CD4-positive, alpha-beta T cell treated with Interleukin-1 beta for 1 hour (primary cell): Measurements from ENCODE around the gene PEPD.

Experiments
- DNase-seq, 2 donors: peaks; one replicate each; pipeline ENCODE4 v3.0.0-alpha.2; 2020 to 2022

The PEPD gene

DNA sequence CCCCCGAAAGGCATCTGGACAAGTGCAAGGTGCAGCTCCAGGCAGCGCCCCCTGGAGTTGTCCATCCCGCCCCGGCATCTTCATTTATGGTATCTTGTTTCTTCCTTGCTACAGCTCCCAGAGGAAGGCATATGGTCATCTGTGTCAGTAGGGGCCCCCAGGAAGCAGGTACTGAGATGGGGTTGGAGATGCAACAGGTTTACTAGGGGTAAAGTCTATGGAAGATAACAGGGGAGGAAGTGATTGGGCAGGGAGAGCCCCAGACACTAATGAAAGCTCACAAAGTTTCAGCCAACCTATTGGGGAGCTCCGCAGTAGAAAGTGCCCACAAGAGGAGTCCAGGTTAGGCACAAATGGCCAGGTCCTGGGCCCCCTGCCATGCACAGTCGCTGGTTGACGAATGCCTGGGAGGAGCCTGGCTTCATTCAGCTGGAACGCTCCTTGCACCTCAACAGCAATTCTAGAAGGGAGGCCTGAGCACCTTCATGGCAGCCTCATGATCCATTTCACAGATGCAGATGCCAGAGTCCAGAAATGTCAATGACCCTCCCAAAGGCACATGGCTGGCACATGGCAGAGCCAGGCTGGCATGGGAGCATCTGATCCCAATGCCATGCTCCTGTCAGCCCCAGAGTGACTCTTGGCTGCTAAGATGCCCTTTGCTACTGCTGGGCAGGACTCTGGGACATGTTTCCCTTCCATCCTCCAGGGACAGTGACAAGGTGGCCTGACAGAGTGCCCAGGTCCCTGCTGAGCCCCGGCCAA lies 23.8 kb upstream of the PEPD start:
- no peak for DNase-seq

DNA sequence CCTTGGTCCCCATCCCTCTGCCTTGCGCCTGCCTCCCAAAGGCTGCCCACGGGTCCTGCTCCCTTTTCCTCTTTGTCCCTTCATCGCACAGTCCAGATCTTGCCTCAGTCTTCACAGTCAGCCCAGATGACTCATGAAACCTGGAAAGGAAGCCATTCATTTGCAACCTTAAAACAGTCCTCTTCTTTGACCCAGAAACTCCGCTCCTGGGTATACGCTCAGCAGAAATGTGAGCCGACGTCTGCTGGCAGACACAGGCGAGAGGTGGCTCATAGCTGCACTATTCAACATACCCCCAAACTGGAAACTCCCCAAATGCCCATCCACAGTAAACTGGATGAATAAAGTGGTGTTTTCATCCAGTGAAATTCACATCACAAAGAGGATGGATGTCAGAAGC lies 13.6 kb upstream of the PEPD start:
- no peak for DNase-seq

DNA sequence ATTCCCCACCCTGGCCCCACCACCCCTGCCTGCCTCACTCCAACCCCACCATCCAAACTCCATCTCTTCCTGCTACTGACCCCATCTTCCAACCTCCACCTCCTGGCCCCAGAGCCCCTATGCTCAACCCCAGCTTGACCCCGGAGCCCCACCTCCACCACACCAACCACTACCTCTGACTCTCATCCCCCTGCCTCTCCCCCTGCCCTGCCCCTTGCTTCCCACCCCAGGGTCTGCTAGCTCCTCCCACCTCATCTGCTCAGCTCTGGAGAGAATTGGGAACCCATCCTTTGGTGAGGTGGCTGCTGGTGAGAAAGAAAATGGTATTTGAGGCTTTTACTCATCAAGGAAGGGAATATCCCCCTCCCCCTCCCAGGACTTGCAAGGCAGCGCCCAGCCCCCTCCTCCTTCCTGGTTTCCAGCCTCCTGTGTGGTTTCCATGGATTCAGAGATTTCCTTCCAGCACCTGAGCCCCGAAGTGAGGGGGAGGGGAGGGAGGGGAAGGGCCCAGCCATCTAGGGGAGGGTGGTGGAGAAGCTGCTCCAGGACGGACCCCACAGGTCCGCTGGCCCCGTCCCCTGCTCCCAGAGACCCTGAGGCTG lies 11.4 kb upstream of the PEPD start:
- no peak for DNase-seq

DNA sequence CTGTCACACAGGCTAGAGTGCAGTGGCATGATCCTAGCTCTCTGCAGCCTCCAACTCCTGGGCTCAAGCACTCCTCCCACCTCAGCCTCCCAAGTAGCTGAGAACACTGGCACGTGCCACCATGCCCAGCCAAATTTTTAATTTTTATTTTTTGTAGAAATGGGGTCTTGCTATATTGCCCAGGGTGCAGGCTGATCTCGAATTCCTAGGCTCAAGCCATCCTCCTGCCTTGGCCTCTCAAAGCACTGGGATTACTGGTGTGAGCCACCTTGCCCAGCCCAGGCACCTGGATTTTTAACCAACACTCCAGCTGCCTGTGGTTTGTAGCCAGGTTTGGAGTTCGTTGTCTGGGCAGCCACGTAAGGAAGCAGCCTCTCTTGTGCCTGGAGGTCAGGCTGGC lies 9.3 kb upstream of the PEPD start:
- DNase-seq = no peak

GRCh38 chr19:33530296-33530695 lies 8.7 kb upstream of the PEPD start:
- DNase-seq = no peak

DNA sequence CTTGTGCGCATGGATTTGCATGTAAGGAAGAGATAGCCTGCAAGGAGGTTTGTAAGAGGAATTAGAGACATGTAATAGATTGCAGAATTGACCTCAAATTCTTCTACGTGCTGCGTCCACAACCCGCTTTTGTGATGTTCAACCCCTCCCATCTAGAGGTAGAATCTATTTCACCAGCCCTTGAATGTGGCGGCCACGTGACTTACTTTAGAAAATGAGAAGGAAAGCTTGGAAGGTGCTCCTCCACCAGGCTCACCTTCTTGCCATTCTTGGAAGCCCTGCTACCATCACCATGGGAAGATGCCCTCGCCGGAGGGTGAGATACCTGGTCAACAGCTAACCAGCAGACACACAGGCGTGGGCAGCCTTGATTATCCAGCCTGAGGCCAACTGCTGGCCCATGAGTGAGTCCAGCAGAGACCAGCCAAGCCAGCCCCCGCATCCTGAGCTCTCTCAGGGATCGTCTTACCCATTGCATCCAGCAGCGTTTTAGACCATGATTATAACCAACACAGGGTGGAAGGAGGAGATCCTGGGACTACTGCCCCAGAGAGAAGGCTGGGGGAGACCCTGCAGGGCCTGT lies 7.6 kb upstream of the PEPD start:
- no peak for DNase-seq

- no peak for DNase-seq
These were observed 6.8 kb upstream of the PEPD start for GRCh38 chr19:33528404-33528803.

DNA sequence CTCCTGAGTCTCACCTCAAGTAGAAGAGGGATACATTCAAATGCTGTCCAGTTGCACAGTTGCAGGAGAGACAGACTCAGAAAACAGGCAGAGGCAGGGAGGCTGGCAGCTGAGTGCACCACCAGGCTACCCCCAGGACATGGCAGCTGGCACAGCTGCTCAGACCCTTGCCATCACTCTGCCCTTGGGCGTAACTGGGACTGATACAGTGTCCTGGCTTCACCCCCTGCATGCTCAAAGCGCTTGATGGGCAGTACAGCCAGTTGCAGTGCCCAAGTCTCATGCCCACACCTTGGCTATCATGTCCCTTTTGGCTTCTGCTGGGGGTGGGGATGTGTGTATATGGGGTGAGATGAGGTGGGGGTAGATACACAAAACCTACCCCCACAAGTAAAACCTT lies 5.5 kb upstream of the PEPD start:
- no peak for DNase-seq

GRCh38 chr19:33524024-33524664 lies 2.6 kb upstream of the PEPD start:
- no peak for DNase-seq

DNA sequence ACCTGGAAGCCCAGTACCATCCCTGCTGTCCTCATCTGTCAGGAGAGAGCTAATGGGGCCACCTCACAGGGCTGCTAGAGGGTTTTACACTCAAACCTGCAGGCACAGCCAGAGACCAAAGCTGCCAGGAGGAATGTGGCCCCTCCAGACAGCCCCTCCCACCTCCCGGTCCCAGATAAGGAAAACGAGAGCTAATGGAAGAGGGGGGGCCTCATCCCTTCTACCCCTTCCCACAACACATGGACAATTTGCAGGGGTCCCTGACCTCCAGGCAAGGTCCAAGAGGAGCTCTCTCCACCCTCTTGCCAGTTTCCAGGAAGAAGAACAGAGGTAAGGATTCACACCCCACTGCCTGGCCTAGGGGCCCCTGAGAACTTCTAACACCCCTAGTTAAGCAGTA lies 1.6 kb upstream of the PEPD start:
- no peak for DNase-seq

- DNase-seq = no peak
These were observed 726 bp upstream of the PEPD start for GRCh38 chr19:33522371-33522662.

- no peak for DNase-seq
These were observed 629 bp downstream of the PEPD start for GRCh38 chr19:33520844-33521479.

DNA sequence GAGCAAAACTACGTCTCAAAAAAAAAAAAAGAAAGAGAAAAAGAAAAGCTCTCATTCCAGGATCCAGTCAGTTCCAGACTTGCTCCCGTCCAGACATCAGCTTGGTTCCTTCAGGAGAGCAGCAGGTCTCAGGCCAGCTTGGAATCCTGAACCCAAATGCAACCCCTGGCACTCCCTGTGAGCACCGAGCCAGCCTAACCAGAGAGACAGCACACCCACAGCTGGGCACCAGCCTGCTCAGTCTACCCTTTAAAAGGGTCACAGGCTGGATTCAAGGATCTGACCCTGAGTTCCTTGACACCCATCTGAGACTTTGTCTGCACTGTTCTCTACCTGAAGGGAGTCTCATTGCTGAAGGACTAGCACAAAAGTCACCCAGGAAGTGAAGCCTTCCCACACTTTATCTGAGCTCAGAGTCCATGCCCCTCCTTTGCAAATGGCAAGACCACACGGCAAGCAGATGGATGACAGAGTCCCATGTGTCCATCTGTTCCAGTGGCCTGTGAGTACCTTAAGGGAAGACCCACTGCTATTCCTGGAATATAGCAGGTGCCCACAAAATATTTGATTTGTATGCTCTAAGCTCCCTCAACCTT lies 1.4 kb downstream of the PEPD start:
- no peak for DNase-seq

DNA sequence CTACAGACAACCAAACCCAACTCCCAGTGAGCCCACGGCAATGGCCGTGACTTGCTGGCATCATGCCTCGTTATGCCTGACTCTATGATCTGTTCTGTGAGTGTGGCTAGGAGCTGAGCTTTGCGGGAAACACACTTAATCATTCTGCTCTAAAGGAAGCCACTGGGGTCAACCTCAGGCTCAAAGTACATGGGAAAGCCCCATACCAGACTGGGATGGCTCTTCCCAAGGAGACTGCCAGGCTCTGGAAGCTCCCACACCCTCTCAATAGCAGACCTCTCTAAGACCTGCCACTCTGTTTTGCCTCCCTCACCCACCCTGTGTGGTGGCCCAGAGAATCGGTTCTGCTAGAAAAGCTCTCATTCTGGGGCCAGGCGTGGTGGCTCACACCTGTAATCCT lies 2.2 kb downstream of the PEPD start:
- no peak for DNase-seq

- no peak for DNase-seq
These were observed 3.0 kb downstream of the PEPD start for GRCh38 chr19:33518541-33518940.

DNA sequence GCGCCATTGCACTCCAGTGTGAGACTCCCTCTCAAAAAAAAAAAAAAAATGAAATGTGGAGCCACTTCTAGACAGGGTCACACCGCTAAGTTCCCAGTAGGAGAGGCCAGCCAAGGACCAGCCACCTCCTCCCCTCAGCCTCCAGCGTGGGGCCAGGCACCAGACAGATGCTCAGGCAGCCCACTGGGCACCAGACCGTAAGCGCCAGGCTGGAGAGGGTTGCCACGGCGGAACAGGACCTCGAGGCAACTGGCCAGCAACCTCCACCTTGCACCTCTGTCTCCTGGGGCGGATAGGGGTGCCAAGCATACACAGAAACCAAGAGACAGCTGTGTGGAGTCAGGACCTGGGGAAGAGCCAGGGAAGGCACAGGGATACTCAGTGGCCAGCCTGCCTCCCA lies 3.7 kb downstream of the PEPD start:
- no peak for DNase-seq

- DNase-seq = no peak
These were observed 5.7 kb downstream of the PEPD start for GRCh38 chr19:33515921-33516320.

DNA sequence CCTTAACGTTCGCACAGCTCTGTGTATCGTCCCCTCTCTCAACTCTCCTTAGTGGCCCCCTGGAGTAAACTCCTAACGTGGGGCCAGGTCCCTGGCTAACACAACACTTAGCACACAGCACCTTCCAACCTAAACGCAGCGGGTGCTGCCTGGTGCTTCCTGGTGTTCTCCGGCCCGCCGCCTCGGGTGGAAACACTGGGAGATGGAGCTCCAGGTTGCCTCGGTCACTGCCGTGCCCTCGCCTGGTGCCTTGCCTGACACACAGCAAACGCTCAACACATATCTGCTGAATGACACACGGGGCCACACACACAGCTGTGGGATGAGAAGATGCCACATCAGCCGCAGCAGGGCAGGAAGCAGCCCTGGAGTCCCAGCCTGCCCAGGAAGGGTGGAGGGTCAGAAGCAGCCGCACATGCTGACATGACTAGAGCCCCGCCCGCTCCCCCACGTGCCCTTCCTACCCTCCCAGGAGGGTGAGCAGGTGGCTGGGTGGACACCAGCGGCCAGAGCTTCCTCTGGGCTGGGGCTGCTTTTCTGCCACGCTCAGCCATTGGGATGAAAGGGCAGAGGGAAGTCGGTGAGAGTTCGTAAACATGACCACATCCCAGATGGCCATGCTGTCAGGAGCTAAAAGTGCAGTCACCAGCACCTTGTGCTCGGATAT lies 6.6 kb downstream of the PEPD start:
- DNase-seq = no peak

- no peak for DNase-seq
These were observed 8.2 kb downstream of the PEPD start for GRCh38 chr19:33513424-33513823.

GRCh38 chr19:33512580-33513137 lies 8.9 kb downstream of the PEPD start:
- DNase-seq = no peak

DNA sequence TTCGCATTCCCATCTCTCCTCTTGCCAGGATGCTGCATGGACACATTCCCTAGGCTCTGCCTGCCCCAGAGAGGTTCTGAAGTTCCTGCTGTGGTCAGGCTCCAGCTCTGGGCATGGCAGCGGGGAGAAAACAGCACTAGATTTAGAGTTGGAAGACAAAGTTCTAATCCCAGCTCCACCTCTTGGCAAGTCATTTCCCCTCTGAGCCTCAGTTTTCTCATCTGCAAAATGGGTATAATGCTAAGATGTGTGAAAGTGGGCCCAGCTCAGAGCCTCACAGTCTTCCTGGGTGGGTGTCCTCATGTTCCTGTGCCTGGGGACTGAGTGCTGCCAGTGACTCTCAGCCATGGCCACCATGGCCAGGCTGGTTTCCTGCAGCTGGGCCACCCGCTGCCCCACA lies 9.6 kb downstream of the PEPD start:
- DNase-seq = no peak

GRCh38 chr19:33511346-33511745 lies 10.2 kb downstream of the PEPD start:
- DNase-seq = no peak
